SK-N-SH (cell line): Measurements from ENCODE around the gene WDR64. TPM values are rescaled to one million over a fixed set of nuclear protein-coding genes. Genes with fewer than 3 reads are reported as not detected.

Source experiments
- CTCF ChIA-PET: fragments of 300-600, 350-600 bp; formaldehyde crosslinking; extraction: SDS; loops from one replicate; lab custom pipeline; 2021; lab: Yijun Ruan, JAX
- POLR2A ChIA-PET: fragments of 350-600 bp; sonication (Branson Sonifier 250); formaldehyde crosslinking; extraction: SDS; loops from one replicate; lab custom pipeline; 2020; ENCODE audit warnings: antibody characterized with exemption, inconsistent platforms; lab: Yijun Ruan, JAX
- DNase-seq: peaks from one replicate; pipeline ENCODE4 v3.0.0; 2012
- H2AFZ ChIP-seq: fragments of 200-600 bp; sonication (generic); 2 replicates; pipeline ENCODE4 v1.8.1; 2016; ENCODE audit warnings: antibody characterized with exemption, mild to moderate bottlenecking, low read depth
- H3F3A ChIP-seq: fragments of 200-600 bp; sonication (generic); replicated peaks from 2 replicates; pipeline ENCODE3; 2016; ENCODE audit warnings: antibody characterized with exemption, mild to moderate bottlenecking; ENCODE audit not compliant: insufficient read depth
- H3K27ac ChIP-seq, 2 experiments: fragments of 200-500 bp in 1 of 2; fragments of 200-600 bp in 1 of 2; sonication (Bioruptor generic) in 1 of 2; sonication (generic), shearing (Covaris generic) in 1 of 2; 2 replicates each; pipeline versions ENCODE4 v1.5.1 to v1.6.1; 2014 to 2016; ENCODE audit warnings: low read depth in 2 of 2, inconsistent platforms in 1 of 2, low read length in 1 of 2, mild to moderate bottlenecking in 1 of 2, mixed read lengths in 1 of 2
- H3K27me3 ChIP-seq: fragments of 200-600 bp; sonication (generic), shearing (Covaris generic); 2 replicates; pipeline ENCODE4 v1.6.1; 2016; ENCODE audit warnings: mixed run types; ENCODE audit not compliant: insufficient read depth
- H3K36me3 ChIP-seq, 2 experiments: fragments of 200-500 bp in 1 of 2; fragments of 200-600 bp in 1 of 2; sonication (Bioruptor generic) in 1 of 2; sonication (generic) in 1 of 2; replicated peaks in 1 of 2; 2 replicates each; pipeline versions ENCODE3 to v1.5.1; 2014 to 2016; ENCODE audit warnings: low read length in 1 of 2, mild to moderate bottlenecking in 1 of 2; ENCODE audit not compliant: insufficient read depth in 2 of 2, control insufficient read depth in 1 of 2
- H3K4me1 ChIP-seq, 2 experiments: fragments of 200-500 bp in 1 of 2; fragments of 200-600 bp in 1 of 2; sonication (Bioruptor generic) in 1 of 2; sonication (generic), shearing (Covaris generic) in 1 of 2; 2 replicates each; pipeline versions ENCODE4 v1.5.1 to v1.6.1; 2014 to 2016; ENCODE audit warnings: low read depth in 1 of 2, low read length in 1 of 2, mixed run types in 1 of 2; ENCODE audit not compliant: insufficient read depth in 2 of 2, control insufficient read depth in 1 of 2
- H3K4me2 ChIP-seq: fragments of 200-600 bp; sonication (generic), shearing (Covaris generic); 2 replicates; pipeline ENCODE4 v1.6.1; 2017; ENCODE audit warnings: mixed run types
- H3K4me3 ChIP-seq, 2 experiments: fragments of 200-500 bp in 1 of 2; fragments of 200-600 bp in 1 of 2; sonication (Bioruptor generic) in 1 of 2; sonication (generic), shearing (Covaris generic) in 1 of 2; 2 replicates each; pipeline versions ENCODE4 v1.5.1 to v1.8.1; 2014 to 2016; ENCODE audit warnings: low read depth in 2 of 2, inconsistent platforms in 1 of 2, low read length in 1 of 2, mild to moderate bottlenecking in 1 of 2, mixed read lengths in 1 of 2, moderate library complexity in 1 of 2
- H3K79me2 ChIP-seq: fragments of 200-600 bp; sonication (generic); 2 replicates; pipeline ENCODE4 v1.8.1; 2017; ENCODE audit warnings: mild to moderate bottlenecking; ENCODE audit not compliant: insufficient read depth
- H3K9ac ChIP-seq: fragments of 200-600 bp; sonication (generic); 2 replicates; pipeline ENCODE4 v1.6.1; 2017; ENCODE audit warnings: mixed run types
- H3K9me2 ChIP-seq: fragments of 200-600 bp; sonication (generic); 2 replicates; pipeline ENCODE4 v1.6.1; 2017; ENCODE audit warnings: mixed run types
- H3K9me3 ChIP-seq: fragments of 200-600 bp; sonication (generic); 2 replicates; pipeline ENCODE4 v1.6.1; 2017; ENCODE audit warnings: mixed run types, mild to moderate bottlenecking, moderate library complexity
- H4K20me1 ChIP-seq: fragments of 200-600 bp; sonication (generic); 2 replicates; pipeline ENCODE4 v1.6.1; 2017; ENCODE audit warnings: mild to moderate bottlenecking, mixed run types; ENCODE audit not compliant: insufficient read depth
- FOXJ3 ChIP-seq: sonication (generic); formaldehyde crosslinking; IDR thresholded peaks from 2 replicates; pipeline ENCODE4 v1.5.1; 2020; ENCODE audit warnings: mild to moderate bottlenecking, missing genetic modification reagents
- IRF3 ChIP-seq: fragments of 150-350 bp; IDR thresholded peaks from 2 replicates; pipeline ENCODE4 v1.6.1; 2016; ENCODE audit warnings: mild to moderate bottlenecking, low read depth, low read length
- JUND ChIP-seq: IDR thresholded peaks from 2 replicates; pipeline ENCODE4 v1.4.0; 2012
- MAX ChIP-seq: IDR thresholded peaks from 2 replicates; pipeline ENCODE4 v1.4.0; 2012; ENCODE audit warnings: low read depth
- RCOR1 ChIP-seq: fragments of 150-350 bp; IDR thresholded peaks from 2 replicates; pipeline ENCODE4 v1.6.1; 2017; ENCODE audit warnings: antibody characterized with exemption, low read length
- REST ChIP-seq: IDR thresholded peaks from 2 replicates; pipeline ENCODE4 v1.6.1; 2012; ENCODE audit warnings: mild to moderate bottlenecking, low read depth, low read length, moderate library complexity
- RXRA ChIP-seq: IDR thresholded peaks from 2 replicates; pipeline ENCODE4 v1.4.0; 2012; ENCODE audit warnings: low read depth, mild to moderate bottlenecking, borderline replicate concordance
- USF2 ChIP-seq: fragments of 150-350 bp; IDR thresholded peaks from 2 replicates; pipeline ENCODE4 v1.6.1; 2017; ENCODE audit warnings: antibody characterized with exemption, low read length, low read depth, borderline replicate concordance
- WGBS: methylation state at CpG from one replicate; pipeline ENCODE4 v1.1.6; 2017; ENCODE audit warnings: low lambda C conversion rate; 5-methylcytosine and 5-hydroxymethylcytosine counted together
- polyA plus RNA-seq, 3 experiments: library from polyadenylated mRNA; depleted of rRNA; stranded (reverse); fragments of >200 nt; gene quantifications; 2 replicates each; pipeline ENCODE4 v1.2.3, GENCODE V29; 2012

WDR64 gene
- polyA plus RNA-seq, 1 of the 3 experiments (the other 2 are of a cell fraction) = not detected

GRCh38 chr1:241632987-241633386, 19.1 kb upstream of the WDR64 start:
- no peaks in the 10 kb centered on the region for H3K27me3 ChIP-seq
- CTCF ChIA-PET = interaction anchor here (0.8 to 1.9 kb wide), 3 partner anchors 21 to 201 kb away, joined by 3 to 4 read pairs (median 4); no protein-coding TSS in a partner anchor
- TF ChIP-seq MAX = no peak
- no peak for TF ChIP-seq REST
- no peak for TF ChIP-seq RXRA
- TF ChIP-seq RCOR1 = no peak
- TF ChIP-seq FOXJ3 (CRISPR knock-in tag) = no peak
- POLR2A ChIA-PET = no interaction called here
- no peak overlapping the region for H2AFZ ChIP-seq
- H3K9me2 ChIP-seq = no peaks in the 10 kb centered on the region; the same call in 1 of the 2 replicates
- peaks cover 10 to 13% of the 10 kb centered on the region in 2 experiments for H3K4me1 ChIP-seq
- no peak overlapping the region for H3K4me2 ChIP-seq
- no peak overlapping the region for H3K4me3 ChIP-seq
- no peaks in the 10 kb centered on the region for H3K9me3 ChIP-seq
- H3F3A ChIP-seq = peaks cover 7% of the 10 kb centered on the region
- no peak overlapping the region for H3K9ac ChIP-seq
- H3K27ac ChIP-seq = no peak overlapping the region
- no peaks in the 10 kb centered on the region for H4K20me1 ChIP-seq
- H3K79me2 ChIP-seq = peaks cover 20% of the 10 kb centered on the region
- peaks cover 24 to 35% of the 10 kb centered on the region in 2 experiments for H3K36me3 ChIP-seq
- no peak for DNase-seq
- WGBS = 93% methylated on average over 3 of the region's 3 CpGs

- H3K4me3 ChIP-seq = no peak overlapping the region
- no peaks in the 10 kb centered on the region for H4K20me1 ChIP-seq
- TF ChIP-seq RXRA (no peak), USF2 (no peak), IRF3 (no peak), JUND (no peak)
- H3K36me3 ChIP-seq = peaks cover 23 to 33% of the 10 kb centered on the region in 2 experiments
- H3K9ac ChIP-seq = no peak overlapping the region
- 92% methylated on average over 4 of the region's 4 CpGs for WGBS
- H3K9me3 ChIP-seq = no peaks in the 10 kb centered on the region
- no peak for DNase-seq
- CTCF ChIA-PET = interaction anchor here (0.7 to 1.8 kb wide), 2 partner anchors 25 to 105 kb away, joined by 3 to 8 read pairs; no protein-coding TSS in a partner anchor
- no peak overlapping the region for H2AFZ ChIP-seq
- no peak overlapping the region for H3K4me2 ChIP-seq
- H3K27ac ChIP-seq = no peak overlapping the region
- peaks cover 35% of the 10 kb centered on the region for H3K79me2 ChIP-seq
- H3K9me2 ChIP-seq = no peaks in the 10 kb centered on the region; the same call in 1 of the 2 replicates
- H3K27me3 ChIP-seq = no peaks in the 10 kb centered on the region
- peaks cover 11 to 20% of the 10 kb centered on the region in 2 experiments for H3K4me1 ChIP-seq
- no peaks in the 10 kb centered on the region for H3F3A ChIP-seq
- POLR2A ChIA-PET = no interaction called here
Measured at GRCh38 chr1:241635556-241636152, 16.4 kb upstream of the WDR64 start.
